ENCODE results near the gene ADPRS.

- no peak for TF ChIP-seq CTCF (IDR thresholded peaks at IDR 0.05)
- TF ChIP-seq POLR2A (IDR thresholded peaks at IDR 0.05): no peak
Observed at GRCh38 chr1:36132029-36132428, 43.3 kb downstream of the ADPRS start.
